GM23338 (cell line): ENCODE measurements around the gene SYNPO2. TPM values are rescaled to one million over a fixed set of nuclear protein-coding genes. Genes with fewer than 3 reads are reported as not detected.

ENCODE experiments used
- ATAC-seq: fragments of 200-7000 bp; cut with Tn5 transposase; 3 replicates; pipeline ENCODE4 v1.9.1; 2020
- DNase-seq: peaks from one replicate; pipeline ENCODE4 v3.0.0-alpha.2; 2015; ENCODE audit warnings: low spot score
- H2AFZ ChIP-seq: fragments of 200-600 bp; sonication (generic); 2 replicates; pipeline ENCODE4 v1.8.0; 2016; ENCODE audit warnings: antibody characterized with exemption, mild to moderate bottlenecking, moderate library complexity
- H3F3A ChIP-seq: fragments of 200-600 bp; sonication (generic); replicated peaks from 2 replicates; pipeline ENCODE4 v1.8.0; 2017; ENCODE audit warnings: antibody characterized with exemption, mixed run types, low read depth
- H3K27ac ChIP-seq: fragments of 200-600 bp; sonication (generic); 2 replicates; pipeline ENCODE4 v1.6.1; 2016; ENCODE audit warnings: low read depth
- H3K27me3 ChIP-seq: fragments of 200-600 bp; sonication (generic); 2 replicates; pipeline ENCODE4 v1.8.0; 2016; ENCODE audit warnings: mild to moderate bottlenecking, mixed run types, moderate library complexity; ENCODE audit not compliant: insufficient read depth
- H3K36me3 ChIP-seq: fragments of 200-600 bp; sonication (generic); 2 replicates; pipeline ENCODE4 v1.8.0; 2016; ENCODE audit warnings: mild to moderate bottlenecking; ENCODE audit not compliant: insufficient read depth
- H3K4me1 ChIP-seq: fragments of 200-600 bp; sonication (generic); 2 replicates; pipeline ENCODE4 v1.8.0; 2016; ENCODE audit warnings: mild to moderate bottlenecking, moderate library complexity; ENCODE audit not compliant: insufficient read depth
- H3K4me2 ChIP-seq: fragments of 200-600 bp; sonication (generic); 2 replicates; pipeline ENCODE4 v1.7.1; 2017; ENCODE audit warnings: mixed run types
- H3K4me3 ChIP-seq: fragments of 200-600 bp; sonication (generic); 2 replicates; pipeline ENCODE4 v1.6.1; 2016; ENCODE audit warnings: mixed run types
- H3K79me2 ChIP-seq: fragments of 200-600 bp; sonication (generic); replicated peaks from 2 replicates; pipeline ENCODE4 v1.8.0; 2017; ENCODE audit warnings: mild to moderate bottlenecking; ENCODE audit not compliant: insufficient read depth
- H3K9me2 ChIP-seq: fragments of 200-600 bp; sonication (generic); 2 replicates; pipeline ENCODE4 v1.8.0; 2017; ENCODE audit not compliant: insufficient read depth
- H4K20me1 ChIP-seq: fragments of 200-600 bp; sonication (generic); replicated peaks from 2 replicates; pipeline ENCODE4 v1.8.0; 2017; ENCODE audit warnings: mild to moderate bottlenecking; ENCODE audit not compliant: insufficient read depth
- H3K27ac Mint-ChIP-seq: 2 replicates; pipeline ENCODE4 v1.8.0; 2020; ENCODE audit warnings: inconsistent platforms, mild to moderate bottlenecking, moderate library complexity, mixed read lengths
- H3K27me3 Mint-ChIP-seq: 3 replicates; pipeline ENCODE4 v1.8.0; 2022; ENCODE audit warnings: low read depth, mild to moderate bottlenecking, moderate library complexity, mixed read lengths, inconsistent platforms; ENCODE audit not compliant: insufficient read depth, poor library complexity
- H3K36me3 Mint-ChIP-seq: 3 replicates; pipeline ENCODE4 v1.8.0; 2021; ENCODE audit warnings: low read depth, mild to moderate bottlenecking, inconsistent platforms, moderate library complexity, mixed read lengths
- H3K4me1 Mint-ChIP-seq: 3 replicates; pipeline ENCODE4 v1.8.0; 2020; ENCODE audit warnings: mild to moderate bottlenecking, inconsistent platforms, mixed read lengths
- H3K4me3 Mint-ChIP-seq: 3 replicates; pipeline ENCODE4 v1.8.0; 2021; ENCODE audit warnings: moderate library complexity, mild to moderate bottlenecking, inconsistent platforms, mixed read lengths
- H3K9me3 Mint-ChIP-seq: 3 replicates; pipeline ENCODE4 v1.8.0; 2020; ENCODE audit warnings: moderate library complexity, mild to moderate bottlenecking, inconsistent platforms, mixed read lengths
- CREB1 ChIP-seq: fragments of 250-450 bp; sonication (Bioruptor Pico); IDR thresholded peaks from 2 replicates; pipeline ENCODE4 v1.5.0; 2020; ENCODE audit warnings: low read depth, mild to moderate bottlenecking, moderate library complexity
- EZH2 ChIP-seq: fragments of 200-600 bp; sonication (generic); IDR thresholded peaks from one replicate; pipeline ENCODE4 v1.8.0; 2017; ENCODE audit warnings: antibody characterized with exemption, mild to moderate bottlenecking, low read depth; ENCODE audit not compliant: unreplicated experiment
- EZH2phosphoT487 ChIP-seq: fragments of 200-600 bp; sonication (generic); IDR thresholded peaks from one replicate; pipeline ENCODE4 v1.8.1; 2018; ENCODE audit warnings: antibody characterized with exemption; ENCODE audit not compliant: unreplicated experiment
- JUNB ChIP-seq: IDR thresholded peaks from one replicate; pipeline ENCODE4 v1.6.1; 2016; ENCODE audit warnings: antibody characterized with exemption; ENCODE audit not compliant: unreplicated experiment
- NANOG ChIP-seq: IDR thresholded peaks from 2 replicates; pipeline ENCODE4 v1.6.1; 2016; ENCODE audit warnings: antibody characterized with exemption, borderline replicate concordance
- POLR2AphosphoS5 ChIP-seq: IDR thresholded peaks from 2 replicates; pipeline ENCODE4 v1.6.1; 2016; ENCODE audit warnings: antibody characterized with exemption, low read depth
- REST ChIP-seq: IDR thresholded peaks from one replicate; pipeline ENCODE4 v1.6.1; 2018; ENCODE audit warnings: antibody characterized with exemption; ENCODE audit not compliant: unreplicated experiment
- STAT1 ChIP-seq: IDR thresholded peaks from one replicate; pipeline ENCODE4 v1.6.1; 2016; ENCODE audit warnings: antibody characterized with exemption; ENCODE audit not compliant: unreplicated experiment
- ZNF114 ChIP-seq: fragments of 250-450 bp; sonication (Bioruptor Pico); IDR thresholded peaks from 2 replicates; pipeline ENCODE4 v1.5.0; 2020; ENCODE audit warnings: mild to moderate bottlenecking, moderate library complexity
- polyA plus RNA-seq: library from polyadenylated mRNA; unstranded; fragments of >200 nt; fragmentation: Nextera tagmentation; extraction: Ambion mirVana; gene quantifications from 2 replicates; pipeline ENCODE4 v1.2.1, GENCODE V29; 2016
- total RNA-seq: library from RNA; depleted of rRNA; stranded (reverse); fragments of >200 nt; shearing (Covaris generic); gene quantifications from 2 replicates; pipeline ENCODE4 v1.2.3, GENCODE V29; 2014
- TF ChIP-seq, protein P1 (sequence below): fragments of 250-450 bp; sonication (Bioruptor Pico); IDR thresholded peaks from 2 replicates; pipeline ENCODE4 v1.5.0; 2020; ENCODE audit warnings: mild to moderate bottlenecking, moderate library complexity
- TF ChIP-seq, protein P2 (sequence below), 2 experiments: fragments of 200-600 bp in 1 of 2; sonication (generic) in 1 of 2; conservative IDR thresholded peaks; 2 replicates each; pipeline versions ENCODE4 v1.5.1 to v1.6.1; 2016 to 2017; ENCODE audit warnings: antibody characterized with exemption in 2 of 2, low read depth in 2 of 2, mild to moderate bottlenecking in 2 of 2, moderate library complexity in 1 of 2

Gene SYNPO2
- total and polyA plus RNA-seq, 2 experiments from 2014 or later: 2.1 to 3.4 TPM

DNA sequence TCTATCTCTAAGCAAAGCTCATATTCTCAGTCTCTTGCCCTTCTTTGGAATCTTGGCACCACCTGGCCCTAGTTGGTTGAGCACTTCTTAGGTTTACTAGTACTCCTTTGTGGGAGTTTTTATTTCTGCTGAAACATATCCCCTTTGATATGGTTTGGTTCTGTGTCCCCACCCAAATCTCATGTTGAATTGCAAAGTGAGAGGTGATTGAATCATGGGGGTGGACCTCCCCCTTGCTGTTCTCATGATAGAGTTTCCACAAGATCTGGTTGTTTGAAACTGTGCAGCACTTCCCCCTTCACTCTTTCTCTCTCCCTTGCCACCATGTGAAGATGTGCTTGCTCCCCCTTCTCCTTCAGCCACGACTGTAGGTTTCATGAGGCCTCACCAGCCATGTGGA is 22.2 kb upstream of the SYNPO2 start:
- H2AFZ ChIP-seq: peak overlapping the region; percentile 26; the same call in 1 of the 2 replicates
- no peak overlapping the region for H3K4me3 Mint-ChIP-seq
- no peak for ATAC-seq

More for the DNA sequence above, 22.2 kb upstream of the SYNPO2 start:
- no peak for DNase-seq
- peaks cover 38% of the 10 kb centered on the region for H3K4me1 ChIP-seq
- TF ChIP-seq ZNF114: no peak
- TF ChIP-seq, protein P1, sequence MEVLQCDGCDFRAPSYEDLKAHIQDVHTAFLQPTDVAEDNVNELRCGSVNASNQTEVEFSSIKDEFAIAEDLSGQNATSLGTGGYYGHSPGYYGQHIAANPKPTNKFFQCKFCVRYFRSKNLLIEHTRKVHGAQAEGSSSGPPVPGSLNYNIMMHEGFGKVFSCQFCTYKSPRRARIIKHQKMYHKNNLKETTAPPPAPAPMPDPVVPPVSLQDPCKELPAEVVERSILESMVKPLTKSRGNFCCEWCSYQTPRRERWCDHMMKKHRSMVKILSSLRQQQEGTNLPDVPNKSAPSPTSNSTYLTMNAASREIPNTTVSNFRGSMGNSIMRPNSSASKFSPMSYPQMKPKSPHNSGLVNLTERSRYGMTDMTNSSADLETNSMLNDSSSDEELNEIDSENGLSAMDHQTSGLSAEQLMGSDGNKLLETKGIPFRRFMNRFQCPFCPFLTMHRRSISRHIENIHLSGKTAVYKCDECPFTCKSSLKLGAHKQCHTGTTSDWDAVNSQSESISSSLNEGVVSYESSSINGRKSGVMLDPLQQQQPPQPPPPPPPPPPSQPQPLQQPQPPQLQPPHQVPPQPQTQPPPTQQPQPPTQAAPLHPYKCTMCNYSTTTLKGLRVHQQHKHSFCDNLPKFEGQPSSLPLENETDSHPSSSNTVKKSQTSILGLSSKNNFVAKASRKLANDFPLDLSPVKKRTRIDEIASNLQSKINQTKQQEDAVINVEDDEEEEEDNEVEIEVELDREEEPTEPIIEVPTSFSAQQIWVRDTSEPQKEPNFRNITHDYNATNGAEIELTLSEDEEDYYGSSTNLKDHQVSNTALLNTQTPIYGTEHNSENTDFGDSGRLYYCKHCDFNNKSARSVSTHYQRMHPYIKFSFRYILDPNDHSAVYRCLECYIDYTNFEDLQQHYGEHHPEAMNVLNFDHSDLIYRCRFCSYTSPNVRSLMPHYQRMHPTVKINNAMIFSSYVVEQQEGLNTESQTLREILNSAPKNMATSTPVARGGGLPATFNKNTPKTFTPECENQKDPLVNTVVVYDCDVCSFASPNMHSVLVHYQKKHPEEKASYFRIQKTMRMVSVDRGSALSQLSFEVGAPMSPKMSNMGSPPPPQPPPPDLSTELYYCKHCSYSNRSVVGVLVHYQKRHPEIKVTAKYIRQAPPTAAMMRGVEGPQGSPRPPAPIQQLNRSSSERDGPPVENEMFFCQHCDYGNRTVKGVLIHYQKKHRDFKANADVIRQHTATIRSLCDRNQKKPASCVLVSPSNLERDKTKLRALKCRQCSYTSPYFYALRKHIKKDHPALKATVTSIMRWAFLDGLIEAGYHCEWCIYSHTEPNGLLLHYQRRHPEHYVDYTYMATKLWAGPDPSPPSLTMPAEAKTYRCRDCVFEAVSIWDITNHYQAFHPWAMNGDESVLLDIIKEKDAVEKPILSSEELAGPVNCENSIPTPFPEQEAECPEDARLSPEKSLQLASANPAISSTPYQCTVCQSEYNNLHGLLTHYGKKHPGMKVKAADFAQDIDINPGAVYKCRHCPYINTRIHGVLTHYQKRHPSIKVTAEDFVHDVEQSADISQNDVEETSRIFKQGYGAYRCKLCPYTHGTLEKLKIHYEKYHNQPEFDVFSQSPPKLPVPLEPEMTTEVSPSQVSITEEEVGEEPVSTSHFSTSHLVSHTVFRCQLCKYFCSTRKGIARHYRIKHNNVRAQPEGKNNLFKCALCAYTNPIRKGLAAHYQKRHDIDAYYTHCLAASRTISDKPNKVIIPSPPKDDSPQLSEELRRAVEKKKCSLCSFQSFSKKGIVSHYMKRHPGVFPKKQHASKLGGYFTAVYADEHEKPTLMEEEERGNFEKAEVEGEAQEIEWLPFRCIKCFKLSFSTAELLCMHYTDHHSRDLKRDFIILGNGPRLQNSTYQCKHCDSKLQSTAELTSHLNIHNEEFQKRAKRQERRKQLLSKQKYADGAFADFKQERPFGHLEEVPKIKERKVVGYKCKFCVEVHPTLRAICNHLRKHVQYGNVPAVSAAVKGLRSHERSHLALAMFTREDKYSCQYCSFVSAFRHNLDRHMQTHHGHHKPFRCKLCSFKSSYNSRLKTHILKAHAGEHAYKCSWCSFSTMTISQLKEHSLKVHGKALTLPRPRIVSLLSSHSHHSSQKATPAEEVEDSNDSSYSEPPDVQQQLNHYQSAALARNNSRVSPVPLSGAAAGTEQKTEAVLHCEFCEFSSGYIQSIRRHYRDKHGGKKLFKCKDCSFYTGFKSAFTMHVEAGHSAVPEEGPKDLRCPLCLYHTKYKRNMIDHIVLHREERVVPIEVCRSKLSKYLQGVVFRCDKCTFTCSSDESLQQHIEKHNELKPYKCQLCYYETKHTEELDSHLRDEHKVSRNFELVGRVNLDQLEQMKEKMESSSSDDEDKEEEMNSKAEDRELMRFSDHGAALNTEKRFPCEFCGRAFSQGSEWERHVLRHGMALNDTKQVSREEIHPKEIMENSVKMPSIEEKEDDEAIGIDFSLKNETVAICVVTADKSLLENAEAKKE (CRISPR knock-in tag): no peak
- no peak for TF ChIP-seq CREB1 (CRISPR knock-in tag)
- no peak for TF ChIP-seq EZH2phosphoT487
- TF ChIP-seq, protein P2, sequence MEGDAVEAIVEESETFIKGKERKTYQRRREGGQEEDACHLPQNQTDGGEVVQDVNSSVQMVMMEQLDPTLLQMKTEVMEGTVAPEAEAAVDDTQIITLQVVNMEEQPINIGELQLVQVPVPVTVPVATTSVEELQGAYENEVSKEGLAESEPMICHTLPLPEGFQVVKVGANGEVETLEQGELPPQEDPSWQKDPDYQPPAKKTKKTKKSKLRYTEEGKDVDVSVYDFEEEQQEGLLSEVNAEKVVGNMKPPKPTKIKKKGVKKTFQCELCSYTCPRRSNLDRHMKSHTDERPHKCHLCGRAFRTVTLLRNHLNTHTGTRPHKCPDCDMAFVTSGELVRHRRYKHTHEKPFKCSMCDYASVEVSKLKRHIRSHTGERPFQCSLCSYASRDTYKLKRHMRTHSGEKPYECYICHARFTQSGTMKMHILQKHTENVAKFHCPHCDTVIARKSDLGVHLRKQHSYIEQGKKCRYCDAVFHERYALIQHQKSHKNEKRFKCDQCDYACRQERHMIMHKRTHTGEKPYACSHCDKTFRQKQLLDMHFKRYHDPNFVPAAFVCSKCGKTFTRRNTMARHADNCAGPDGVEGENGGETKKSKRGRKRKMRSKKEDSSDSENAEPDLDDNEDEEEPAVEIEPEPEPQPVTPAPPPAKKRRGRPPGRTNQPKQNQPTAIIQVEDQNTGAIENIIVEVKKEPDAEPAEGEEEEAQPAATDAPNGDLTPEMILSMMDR (conservative IDR thresholded peaks at IDR 0.05; ENCODE audit: low read depth in 2 of 2): no peak
- TF ChIP-seq POLR2AphosphoS5: no peak
- TF ChIP-seq REST: no peak
- TF ChIP-seq JUNB: no peak
- no peak for TF ChIP-seq STAT1
- no peak for TF ChIP-seq NANOG
- TF ChIP-seq EZH2: no peak
- no peak overlapping the region for H3K27ac ChIP-seq
- Mint-ChIP-seq H3K27me3 (no peaks in the 10 kb centered on the region), H3K36me3 (no peaks in the 10 kb centered on the region), H3K9me3 (no peaks in the 10 kb centered on the region), H3K4me1 (peaks cover 14% of the 10 kb centered on the region), H3K27ac (0 out of 2 replicates have a peak overlapping the region, but pooled peaks have one; percentile 20)
- H4K20me1 ChIP-seq: no peaks in the 10 kb centered on the region
- no peaks in the 10 kb centered on the region for H3F3A ChIP-seq
- no peaks in the 10 kb centered on the region for H3K36me3 ChIP-seq
- H3K27me3 ChIP-seq: no peaks in the 10 kb centered on the region
- 0 out of 2 replicates have a peak overlapping the region, but pooled peaks have one; percentile 8 for H3K4me2 ChIP-seq
- no peaks in the 10 kb centered on the region for H3K79me2 ChIP-seq
- no peak overlapping the region for H3K4me3 ChIP-seq
- no peaks in the 10 kb centered on the region for H3K9me2 ChIP-seq
